Left ventricle myocardium inferior (tissue), 1 donor: ENCODE measurements around the gene CNTN4. TPM values are rescaled to one million over a fixed set of nuclear protein-coding genes. Genes with fewer than 3 reads are reported as not detected.

ENCODE experiments used
- DNase-seq: peaks from one replicate; pipeline ENCODE4 v3.0.0-alpha.2; 2020
- H3K27ac ChIP-seq: fragments of 200-600 bp; replicated peaks from 2 replicates; pipeline ENCODE4 v1.8.0; 2021
- H3K27me3 ChIP-seq: fragments of 200-600 bp; 2 replicates; pipeline ENCODE4 v1.8.0; 2021; ENCODE audit warnings: low read depth
- H3K36me3 ChIP-seq: fragments of 200-600 bp; 2 replicates; pipeline ENCODE4 v1.8.0; 2021
- H3K4me1 ChIP-seq: fragments of 200-600 bp; 2 replicates; pipeline ENCODE4 v1.8.0; 2021
- H3K4me3 ChIP-seq: fragments of 200-600 bp; 2 replicates; pipeline ENCODE4 v1.8.0; 2021; ENCODE audit warnings: mild to moderate bottlenecking, moderate library complexity
- H3K9me3 ChIP-seq: fragments of 200-600 bp; replicated peaks from 2 replicates; pipeline ENCODE4 v1.8.0; 2021
- CTCF ChIP-seq: fragments of 200-600 bp; IDR thresholded peaks from 2 replicates; pipeline ENCODE4 v1.8.0; 2021; ENCODE audit warnings: antibody characterized with exemption, mild to moderate bottlenecking, borderline replicate concordance
- intact Hi-C: fragments of 100-400 bp; cut with micrococcal nuclease; formaldehyde crosslinking; loops from one replicate; pipeline ENCODE4 v1.11.0; 2022
- total RNA-seq: library from RNA; stranded (reverse); fragmentation: NEBNext Ultra II Directional; extraction: Animal tissue kit (Norgen Biotek cat#: 25700); gene quantifications from one replicate; pipeline ENCODE4 v1.2.1, GENCODE V29; 2021
- donor health status: DM: no; HTN: yes; CAD: no; lungs with severe emphysema.

Gene CNTN4
- total RNA-seq, 1 donor from 2014 or later: 1.2 TPM

DNA sequence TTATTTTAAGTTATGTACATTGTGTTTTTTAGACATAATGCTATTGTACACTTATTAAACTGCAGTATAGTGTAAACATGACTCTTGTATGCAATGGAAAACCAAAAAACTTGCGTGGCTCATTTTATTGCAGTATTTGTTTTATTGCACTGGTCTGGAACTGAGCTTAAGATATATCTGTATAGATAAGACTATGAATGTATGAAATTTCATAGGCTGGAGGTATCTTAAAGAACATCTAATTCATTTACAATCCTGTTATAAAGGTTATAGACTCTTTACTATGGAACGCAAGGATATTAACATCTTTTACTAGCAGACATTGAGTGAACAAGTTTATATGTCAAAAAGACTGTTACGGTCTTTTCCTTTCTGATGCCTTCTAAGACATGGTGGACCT is 552.1 kb downstream of the CNTN4 start:
- Histone ChIP-seq H3K4me1 (peaks cover 22% of the 10 kb centered on the region), H3K36me3 (no peaks in the 10 kb centered on the region), H3K4me3 (no peak overlapping the region), H3K9me3 (peaks cover 17% of the 10 kb centered on the region), H3K27me3 (no peaks in the 10 kb centered on the region), H3K27ac (no peak overlapping the region)
- intact Hi-C loops: no loop called here
- no peak for TF ChIP-seq CTCF
- DNase-seq: no peak

DNA sequence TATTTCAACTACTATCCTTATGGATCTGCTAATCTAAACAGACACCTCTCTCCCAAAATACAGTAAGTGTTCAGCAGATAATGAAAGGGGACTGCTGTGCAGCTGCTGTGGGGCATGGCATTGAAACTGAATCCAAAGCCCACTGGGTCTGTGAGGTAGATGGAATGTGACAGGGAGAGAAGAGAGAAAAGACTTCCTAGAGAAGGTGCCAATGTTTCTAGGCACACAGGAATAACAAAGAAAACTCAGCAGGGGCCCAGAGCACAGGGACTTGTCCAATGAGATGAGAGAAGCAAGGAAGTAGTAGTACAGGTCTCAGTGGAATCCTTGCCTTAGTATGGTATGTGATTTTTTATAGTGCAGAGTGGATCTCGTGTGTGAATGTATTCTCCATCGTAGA is 553.7 kb downstream of the CNTN4 start:
- H3K9me3 ChIP-seq: peaks cover 17% of the 10 kb centered on the region
- no peaks in the 10 kb centered on the region for H3K36me3 ChIP-seq

GRCh38 chr3:2653706-2654105 is 555.0 kb downstream of the CNTN4 start:
- Histone ChIP-seq H3K4me1 (peaks cover 23% of the 10 kb centered on the region), H3K27ac (no peak overlapping the region), H3K36me3 (no peaks in the 10 kb centered on the region), H3K4me3 (no peak overlapping the region), H3K9me3 (peaks cover 13% of the 10 kb centered on the region), H3K27me3 (no peaks in the 10 kb centered on the region)
- TF ChIP-seq CTCF: no peak
- intact Hi-C loops: no loop called here
- DNase-seq: no peak

More for the DNA sequence above, 553.7 kb downstream of the CNTN4 start:
- H3K4me3 ChIP-seq: no peak overlapping the region
- no peak for TF ChIP-seq CTCF
- H3K4me1 ChIP-seq: peaks cover 23% of the 10 kb centered on the region
- no peaks in the 10 kb centered on the region for H3K27me3 ChIP-seq
- intact Hi-C loops: no loop called here
- DNase-seq: no peak
- H3K27ac ChIP-seq: no peak overlapping the region

DNA sequence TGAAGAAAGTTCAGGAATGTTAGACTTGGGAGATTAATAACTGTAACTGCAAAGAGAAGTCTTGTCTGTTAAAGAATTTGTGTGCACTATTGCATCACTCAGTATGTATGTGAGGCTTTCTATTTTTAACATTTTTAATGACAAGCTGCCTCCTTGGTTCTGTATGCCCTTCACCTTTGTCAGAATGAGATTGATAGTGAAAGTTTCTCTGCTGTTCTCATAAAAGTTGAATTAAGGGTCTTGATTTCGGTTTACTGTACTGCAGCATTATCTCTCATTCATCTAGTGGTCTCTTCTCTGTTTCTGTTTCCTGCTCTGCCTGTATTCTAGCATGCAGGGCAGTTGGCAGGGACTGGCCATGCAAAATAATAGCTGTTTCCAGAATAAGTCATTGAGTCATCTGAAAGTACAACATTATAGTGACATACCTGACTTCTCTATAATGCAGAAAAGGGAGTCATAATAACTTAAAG is 556.6 kb downstream of the CNTN4 start:
- no peaks in the 10 kb centered on the region for H3K9me3 ChIP-seq
- intact Hi-C loops: no loop called here
- DNase-seq: no peak
- no peaks in the 10 kb centered on the region for H3K36me3 ChIP-seq
- H3K4me1 ChIP-seq: peaks cover 23% of the 10 kb centered on the region
- no peak overlapping the region for H3K27ac ChIP-seq
- H3K27me3 ChIP-seq: no peaks in the 10 kb centered on the region
- TF ChIP-seq CTCF: no peak
- H3K4me3 ChIP-seq: no peak overlapping the region

- TF ChIP-seq CTCF: no peak
- H3K27me3 ChIP-seq: no peaks in the 10 kb centered on the region
- intact Hi-C loops: no loop called here
Observed at GRCh38 chr3:2656806-2657777, 558.4 kb downstream of the CNTN4 start.

More at GRCh38 chr3:2656806-2657777, 558.4 kb downstream of the CNTN4 start:
- H3K36me3 ChIP-seq: no peaks in the 10 kb centered on the region
- peaks cover 23% of the 10 kb centered on the region for H3K4me1 ChIP-seq
- no peak for DNase-seq
- no peak overlapping the region for H3K27ac ChIP-seq
- H3K4me3 ChIP-seq: no peak overlapping the region
- no peaks in the 10 kb centered on the region for H3K9me3 ChIP-seq
